Fibroblast of upper back skin (primary cell): Measurements from ENCODE around the gene ALDH1B1.
A peak's percentile ranks its signal among the peaks of the same experiment; 100 is the strongest.

Source experiments
- DNase-seq: peaks from one replicate; pipeline ENCODE4 v3.0.0-alpha.2; 2013

Gene ALDH1B1

GRCh38 chr9:38442473-38443096, 50.1 kb downstream of the ALDH1B1 start:
- DNase-seq: no peak

DNA sequence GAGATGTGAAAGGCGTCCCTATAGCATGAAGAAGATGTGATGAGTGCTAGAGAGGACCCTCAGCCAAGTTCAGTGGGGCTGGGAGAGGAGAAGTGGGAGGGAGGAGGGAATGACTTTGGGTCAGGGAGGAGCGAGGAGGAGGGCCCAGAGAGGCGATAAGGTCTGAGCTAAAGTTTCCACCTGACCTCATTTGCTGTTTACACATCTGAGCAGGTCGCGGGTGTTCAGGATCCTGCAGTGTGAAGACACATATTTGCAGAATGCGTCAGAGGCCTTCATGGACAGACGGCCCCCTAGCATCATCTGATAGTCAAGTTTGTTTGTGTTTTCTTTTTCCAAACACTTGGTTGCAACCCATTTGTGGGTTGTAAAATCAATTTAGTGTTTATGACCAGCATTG, 50.7 kb downstream of the ALDH1B1 start:
- peak; percentile 36 for DNase-seq

DNA sequence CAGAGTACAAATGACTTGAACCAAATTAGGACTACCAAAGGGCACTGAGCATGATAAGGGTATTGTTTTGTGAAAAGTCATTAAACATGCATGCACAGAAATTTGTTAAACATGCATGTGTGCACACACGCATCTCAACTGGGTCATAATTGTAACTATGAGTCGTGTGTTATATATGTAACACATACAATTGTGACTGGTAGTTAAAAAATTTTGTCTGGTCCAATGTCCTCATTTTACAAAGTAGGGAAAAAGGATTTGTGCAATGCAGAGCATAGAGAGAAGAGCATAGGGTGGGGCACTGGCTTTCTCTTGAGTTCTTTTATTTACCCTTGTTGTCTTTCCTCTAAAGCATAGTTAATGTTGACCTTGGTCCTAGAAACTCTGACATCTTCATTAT, 51.1 kb downstream of the ALDH1B1 start:
- peak; percentile 35 for DNase-seq

GRCh38 chr9:38445154-38446043, 52.9 kb downstream of the ALDH1B1 start:
- DNase-seq: no peak

- no peak for DNase-seq
Measured at GRCh38 chr9:38447703-38448102, 55.2 kb downstream of the ALDH1B1 start.
